ENCODE data around the gene RMRP.

DNA sequence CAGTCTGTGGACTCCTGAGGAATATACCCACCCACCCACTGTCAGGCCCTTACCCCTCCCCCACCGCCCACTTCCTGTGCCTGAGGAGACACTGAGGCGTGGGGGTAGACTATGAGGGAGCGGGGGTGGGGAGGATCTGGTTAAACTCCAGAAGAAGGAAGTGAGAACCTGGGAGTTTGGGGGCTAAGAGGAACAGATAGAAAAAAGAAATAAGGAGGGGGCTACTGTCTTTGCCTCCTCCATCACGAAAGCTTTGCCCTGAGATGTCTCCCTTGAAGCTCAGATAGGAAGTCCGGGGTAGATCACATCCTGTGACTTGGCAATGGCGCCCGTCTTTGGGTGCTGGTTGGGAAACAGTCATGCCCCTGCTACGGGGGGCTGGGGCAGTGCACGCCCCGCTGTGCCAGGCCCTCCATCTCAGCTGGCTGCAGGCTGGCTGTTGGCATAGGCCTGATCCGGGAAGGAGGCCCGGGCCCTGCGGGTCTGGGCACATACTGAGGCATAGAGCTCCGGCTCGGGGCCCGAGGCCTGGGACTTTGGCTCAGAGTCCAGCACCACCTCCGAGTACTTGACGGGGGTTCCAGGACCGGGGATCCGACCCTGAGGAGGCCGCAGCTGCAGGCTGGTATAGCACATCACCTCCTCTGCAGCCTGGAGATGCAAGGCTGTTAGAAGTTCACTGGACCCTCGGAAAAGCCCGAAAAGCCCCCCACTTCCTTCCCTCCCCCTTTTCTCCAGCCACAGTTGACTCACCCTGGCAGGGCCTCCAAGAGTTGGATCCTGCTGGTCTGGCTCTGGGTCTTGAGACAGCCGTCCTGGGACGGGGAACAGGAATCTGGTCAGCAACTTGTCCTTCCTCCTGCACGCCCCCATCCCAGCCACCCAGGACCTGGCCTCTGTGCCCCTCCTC, 8.1 kb downstream of the RMRP start:
- no peak for TF ChIP-seq CTCF (IDR thresholded peaks at IDR 0.05)
- TF ChIP-seq POLR2A (IDR thresholded peaks at IDR 0.05), result no peak
- no peak for TF ChIP-seq POLR2AphosphoS5 (IDR thresholded peaks at IDR 0.05)

Data from transverse colon (tissue), 4 donors.